ELR (cell line): ENCODE results near the gene ACTA1.
A peak's percentile ranks its signal among the peaks of the same experiment; 100 is the strongest.
"Not testable (repeated sequence)": the region's sequence is repeated elsewhere in the genome, so short reads cannot be mapped to it uniquely, and the experiment has no call there.

Source experiments
- DNase-seq: peaks from one replicate; pipeline ENCODE4 v3.0.0-alpha.2; 2015; ENCODE audit warnings: low read depth

The ACTA1 gene

DNA sequence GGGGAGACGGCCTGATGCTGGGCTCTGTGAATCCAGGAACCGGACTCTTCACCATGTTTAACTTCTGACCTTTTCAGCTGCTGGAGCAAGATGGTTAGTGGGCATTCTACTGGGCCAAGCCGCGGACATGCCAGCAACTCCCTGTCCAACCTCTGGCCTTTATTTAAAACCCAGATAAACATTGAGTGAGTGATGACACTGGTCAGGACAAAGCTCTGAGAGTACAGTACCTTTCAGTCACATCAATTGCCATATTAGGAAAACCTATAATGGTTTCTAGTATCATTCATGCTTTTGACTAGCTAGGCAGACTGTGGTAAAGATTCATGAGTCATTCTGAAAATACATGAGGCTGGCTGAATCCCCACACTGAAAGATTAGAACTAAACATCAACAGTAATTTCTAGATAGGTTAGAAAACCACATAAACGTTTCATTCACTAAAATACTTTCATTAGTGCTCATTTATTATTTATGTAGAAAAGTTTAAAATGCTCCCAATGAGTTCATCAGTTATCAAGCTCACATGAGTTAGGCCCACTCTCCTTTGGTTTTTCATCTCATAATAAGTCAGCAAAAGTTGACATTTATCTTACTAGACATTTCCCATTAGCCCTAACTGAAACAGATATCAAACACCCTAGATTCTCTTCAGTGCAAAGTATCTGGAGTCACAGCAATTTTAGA lies 7.1 kb upstream of the ACTA1 start:
- DNase-seq, result peak; percentile 67

- DNase-seq, result no peak
Measured at GRCh38 chr1:229438021-229438420, 4.1 kb upstream of the ACTA1 start.

DNA sequence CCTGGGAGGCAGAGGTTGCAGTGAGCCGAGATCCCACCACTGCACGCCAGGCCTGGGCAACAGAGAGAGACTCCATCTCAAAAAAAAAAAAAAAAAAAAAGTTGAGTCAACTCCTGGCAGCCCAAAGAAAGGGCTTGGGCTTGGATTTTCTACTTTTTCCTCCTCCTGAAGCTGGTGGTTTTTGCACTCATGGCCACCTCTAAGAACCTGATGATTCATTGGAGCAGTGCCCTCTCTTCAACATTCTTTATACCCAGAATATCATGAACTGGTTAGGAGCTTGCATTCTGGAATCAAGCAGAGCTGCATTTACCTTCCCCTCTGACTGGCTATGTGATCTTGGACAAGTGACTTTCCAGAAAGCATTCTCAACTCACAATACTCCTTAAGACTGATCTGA lies 3.5 kb upstream of the ACTA1 start:
- no peak for DNase-seq

- no peak for DNase-seq
Measured at GRCh38 chr1:229436201-229436600, 2.3 kb upstream of the ACTA1 start.

GRCh38 chr1:229434641-229435051 lies 752 bp upstream of the ACTA1 start:
- DNase-seq, result no peak

GRCh38 chr1:229433364-229434004 lies 410 bp downstream of the ACTA1 start:
- DNase-seq, result no peak

DNA sequence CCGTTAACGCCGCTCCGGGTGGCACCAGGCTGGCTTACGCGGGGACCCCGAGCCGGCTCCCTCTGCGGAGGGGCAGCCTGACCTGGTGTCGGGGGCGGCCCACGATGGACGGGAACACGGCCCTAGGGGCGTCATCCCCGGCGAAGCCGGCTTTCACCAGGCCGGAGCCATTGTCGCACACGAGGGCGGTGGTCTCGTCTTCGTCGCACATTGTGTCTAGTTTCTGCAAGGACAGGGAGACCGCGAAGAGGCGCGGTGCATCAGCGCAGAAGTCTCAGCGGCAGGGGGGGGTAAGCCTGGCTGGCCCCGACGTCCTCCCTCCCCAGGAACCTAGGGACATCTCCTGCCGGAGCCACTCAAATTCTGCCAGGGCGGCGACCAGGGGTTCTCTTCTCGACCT lies 989 bp downstream of the ACTA1 start:
- DNase-seq, result no peak

DNA sequence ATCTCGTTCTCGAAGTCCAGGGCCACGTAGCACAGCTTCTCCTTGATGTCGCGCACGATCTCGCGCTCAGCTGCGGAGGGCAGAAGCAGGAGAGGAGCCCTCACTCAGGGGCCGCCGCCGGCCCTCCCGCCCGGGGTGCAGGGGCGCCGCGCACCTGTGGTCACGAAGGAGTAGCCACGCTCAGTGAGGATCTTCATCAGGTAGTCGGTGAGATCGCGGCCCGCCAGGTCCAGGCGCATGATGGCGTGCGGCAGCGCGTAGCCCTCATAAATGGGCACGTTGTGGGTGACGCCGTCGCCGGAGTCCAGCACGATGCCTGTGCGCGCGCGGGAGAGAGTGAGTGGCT lies 1.8 kb downstream of the ACTA1 start:
- DNase-seq, result no peak

DNA sequence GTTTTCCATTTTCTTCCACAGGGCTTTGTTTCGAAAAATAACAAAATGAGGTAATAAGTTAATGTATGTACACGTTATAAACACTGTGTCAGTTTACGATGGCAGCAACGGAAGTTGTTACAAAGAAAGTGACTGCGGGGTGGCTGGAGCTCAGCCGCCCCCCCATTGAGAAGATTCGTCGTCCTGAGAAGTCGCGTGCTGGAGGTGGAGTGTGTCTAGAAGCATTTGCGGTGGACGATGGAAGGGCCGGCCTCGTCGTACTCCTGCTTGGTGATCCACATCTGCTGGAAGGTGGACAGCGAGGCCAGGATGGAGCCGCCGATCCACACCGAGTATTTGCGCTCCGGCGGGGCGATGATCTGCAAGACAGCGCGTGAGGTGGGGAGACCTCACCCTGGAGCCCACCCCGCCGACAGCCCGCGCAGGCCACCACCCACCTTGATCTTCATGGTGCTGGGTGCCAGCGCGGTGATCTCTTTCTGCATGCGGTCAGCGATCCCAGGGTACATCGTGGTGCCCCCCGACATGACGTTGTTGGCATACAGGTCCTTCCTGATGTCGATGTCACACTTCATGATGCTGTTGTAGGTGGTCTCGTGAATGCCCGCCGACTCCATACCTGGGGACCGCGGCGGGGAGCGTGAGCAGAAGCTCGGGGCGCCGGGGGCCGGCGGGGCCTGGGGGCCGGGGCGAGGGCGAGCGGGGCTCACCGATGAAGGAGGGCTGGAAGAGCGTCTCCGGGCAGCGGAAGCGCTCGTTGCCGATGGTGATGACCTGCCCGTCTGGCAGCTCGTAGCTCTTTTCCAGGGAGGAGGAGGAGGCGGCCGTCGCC lies 2.4 kb downstream of the ACTA1 start:
- no peak for DNase-seq

GRCh38 chr1:229430761-229431283 lies 3.1 kb downstream of the ACTA1 start:
- DNase-seq, result peak; percentile 46

- DNase-seq, result no peak
Measured at GRCh38 chr1:229428256-229428655, 5.6 kb downstream of the ACTA1 start.

DNA sequence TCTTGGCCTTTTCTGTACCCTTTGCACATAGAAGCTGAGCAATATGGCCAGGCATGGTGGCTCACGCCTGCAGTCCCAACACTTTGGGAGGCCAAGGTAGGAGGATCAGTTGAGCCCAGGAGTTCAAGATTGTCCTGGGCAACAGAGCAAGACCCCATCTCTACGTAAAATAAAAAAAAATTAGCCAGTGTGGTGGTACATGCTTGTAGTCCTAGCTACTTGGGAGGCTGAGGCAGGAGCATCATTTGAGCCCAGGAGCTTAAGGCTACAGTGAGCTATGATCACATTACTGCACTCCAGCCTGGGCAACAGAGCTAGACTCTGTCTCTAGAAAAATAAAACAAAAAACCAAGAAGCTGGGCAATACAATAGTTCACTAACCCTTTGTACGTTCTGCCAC lies 6.3 kb downstream of the ACTA1 start:
- no peak for DNase-seq

DNA sequence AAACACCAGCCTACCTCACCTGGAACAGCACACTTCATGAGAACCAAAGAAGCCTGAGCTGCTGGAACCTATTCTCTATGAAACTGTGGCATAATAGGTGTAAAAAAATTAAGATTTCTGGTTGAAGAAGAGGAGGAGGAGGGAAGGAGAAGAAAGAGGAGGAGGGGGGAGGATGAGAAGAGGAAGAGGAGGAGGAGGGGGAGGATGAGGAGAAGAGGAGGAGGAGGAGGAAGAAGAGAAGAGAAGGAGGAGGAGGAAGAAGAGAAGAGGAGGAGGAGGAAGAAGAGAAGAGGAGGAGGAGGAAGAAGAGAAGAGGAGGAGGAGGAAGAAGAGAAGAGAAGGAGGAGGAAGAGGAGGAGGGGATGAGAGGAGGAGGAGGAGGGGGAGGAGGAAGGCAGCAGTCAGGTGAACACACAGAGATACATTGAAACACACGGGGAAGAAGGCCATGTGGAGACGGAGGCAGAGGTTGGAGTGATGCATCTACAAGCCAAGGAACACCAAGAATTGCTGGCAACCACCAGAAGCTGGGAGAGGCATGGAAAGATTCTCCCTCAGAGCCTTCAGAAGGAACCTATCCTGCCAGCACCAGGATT lies 8.2 kb downstream of the ACTA1 start:
- no peak for DNase-seq

DNA sequence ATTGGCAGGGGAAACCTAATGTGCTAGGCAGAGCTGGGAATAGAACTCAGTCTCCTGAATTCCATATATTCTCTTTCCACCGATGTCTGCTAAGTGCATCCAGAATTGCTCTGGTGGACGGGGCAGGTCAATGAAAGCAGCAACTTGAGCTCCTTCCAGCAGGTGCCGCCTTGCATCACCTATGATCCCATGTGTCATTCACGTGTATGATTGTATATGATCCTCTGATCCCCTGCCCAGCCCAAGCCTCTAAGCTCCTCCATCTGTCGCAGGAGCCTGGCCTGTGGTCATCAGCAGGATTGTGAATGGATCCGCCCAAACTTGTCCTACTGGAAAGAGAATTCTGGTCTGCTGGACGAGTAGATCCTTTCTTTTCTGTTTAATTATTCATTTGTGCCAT lies 13.1 kb downstream of the ACTA1 start:
- no peak for DNase-seq

- DNase-seq, result no peak
Measured at GRCh38 chr1:229420224-229420623, 13.7 kb downstream of the ACTA1 start.

DNA sequence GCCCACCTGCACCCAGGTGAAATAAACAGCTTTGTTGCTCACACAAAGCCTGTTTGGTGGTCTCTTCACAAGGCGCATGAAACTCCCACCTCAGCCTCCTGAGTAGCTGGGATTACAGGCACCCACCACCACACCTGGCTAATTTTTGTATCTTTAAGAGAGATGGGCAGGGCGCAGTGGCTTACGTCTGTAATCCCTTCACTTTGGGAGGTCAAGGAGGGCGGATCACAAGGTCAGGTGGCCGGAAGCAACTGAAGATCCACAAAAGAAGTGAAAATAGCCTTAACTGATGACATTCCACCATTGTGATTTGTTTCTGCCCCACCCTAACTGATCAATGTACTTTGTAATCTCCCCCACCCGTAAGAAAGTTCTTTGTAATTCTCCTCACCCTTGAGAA lies 15.3 kb downstream of the ACTA1 start:
- DNase-seq, result not testable (repeated sequence)

DNA sequence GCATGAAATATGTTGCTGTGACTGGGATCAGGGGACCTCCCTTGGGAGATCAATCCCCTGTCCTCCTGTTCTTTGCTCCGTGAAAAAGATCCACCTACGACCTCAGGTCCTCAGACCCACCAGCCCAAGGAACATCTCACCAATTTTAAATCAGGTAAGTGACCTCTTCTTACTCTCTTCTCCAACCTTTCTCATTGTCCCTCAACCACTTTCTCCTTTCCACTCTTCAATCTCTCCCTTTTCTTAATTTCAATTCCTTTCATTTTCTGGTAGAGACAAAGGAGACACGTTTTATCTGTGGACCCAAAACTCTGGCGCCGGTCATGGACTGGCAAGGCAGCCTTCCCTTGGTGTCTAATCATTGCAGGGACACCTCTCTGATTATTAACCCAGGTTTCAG lies 21.1 kb downstream of the ACTA1 start:
- DNase-seq, result not testable (repeated sequence)

- DNase-seq, result no peak
Measured at GRCh38 chr1:229412056-229412455, 21.8 kb downstream of the ACTA1 start.

- no peak for DNase-seq
Measured at GRCh38 chr1:229411434-229412055, 22.3 kb downstream of the ACTA1 start.

DNA sequence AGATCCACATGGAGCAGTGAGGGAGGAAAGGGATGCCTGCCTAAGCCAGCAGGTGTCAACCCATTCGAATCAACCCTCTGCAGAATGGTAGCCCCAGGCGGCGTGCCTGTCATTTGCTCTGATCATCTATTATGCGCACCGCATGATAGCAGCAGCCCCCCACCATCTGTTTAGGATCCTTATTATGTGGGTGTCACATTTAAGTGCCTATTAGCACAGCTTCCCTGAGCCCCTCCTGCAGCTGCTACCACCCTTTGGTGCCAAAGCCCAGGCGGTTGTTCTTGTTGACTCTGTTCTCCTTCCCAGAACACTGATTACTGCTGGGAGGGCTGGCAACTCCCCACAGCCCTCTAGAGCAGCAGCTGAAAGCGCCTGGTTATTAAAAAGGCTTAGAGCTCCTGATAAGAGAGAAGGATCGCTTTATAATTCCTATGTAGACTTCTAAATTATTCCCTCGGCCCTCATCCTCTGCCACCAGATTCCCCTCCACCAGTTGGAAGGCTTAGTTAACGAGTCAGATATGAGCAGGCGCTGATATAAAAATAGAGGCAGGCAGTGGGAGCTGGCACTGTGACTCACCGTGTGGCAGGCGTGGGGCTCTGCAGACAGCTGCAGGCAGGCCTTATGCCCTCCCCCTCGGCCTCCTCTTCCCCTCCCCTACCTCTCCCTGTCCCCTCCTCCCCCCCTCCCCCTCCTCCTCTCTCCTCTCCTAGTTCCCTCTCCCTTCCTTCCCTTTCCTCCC lies 23.0 kb downstream of the ACTA1 start:
- DNase-seq, result peak; percentile 67

- DNase-seq, result no peak
Measured at GRCh38 chr1:229410370-229410691, 23.6 kb downstream of the ACTA1 start.
